Endothelial cell of umbilical vein (primary cell): ENCODE data around the gene THSD4.

ENCODE experiments used
- EZH2 ChIP-seq: IDR thresholded peaks from 2 replicates; pipeline ENCODE4 v1.6.1; 2012; ENCODE audit warnings: borderline replicate concordance, low read depth, mild to moderate bottlenecking, moderate library complexity, low read length, inconsistent platforms; ENCODE audit not compliant: severe bottlenecking
- JUN ChIP-seq: IDR thresholded peaks from 2 replicates; pipeline ENCODE4 v1.6.1; 2011; ENCODE audit warnings: borderline replicate concordance, low read depth; ENCODE audit not compliant: insufficient read length, insufficient read depth
- MYC ChIP-seq: IDR thresholded peaks from one replicate; pipeline ENCODE4 v1.6.1; 2011; ENCODE audit warnings: mild to moderate bottlenecking, low read depth, low read length
- POLR2A ChIP-seq: IDR thresholded peaks from 2 replicates; pipeline ENCODE4 v1.6.1; 2012; ENCODE audit warnings: low read depth, mild to moderate bottlenecking, control low read depth, low read length
- POLR2AphosphoS5 ChIP-seq: IDR thresholded peaks from 2 replicates; pipeline ENCODE4 v1.6.1; 2012; ENCODE audit warnings: low read depth, mild to moderate bottlenecking, control low read depth, low read length, moderate library complexity; ENCODE audit not compliant: insufficient read depth
- TF ChIP-seq, protein P1 (sequence below), 2 donors: IDR thresholded peaks; 1 replicate in 1 of 2; 2 replicates in 1 of 2; pipeline ENCODE4 v1.5.1; 2011; ENCODE audit warnings: low read length in 2 of 2, mild to moderate bottlenecking in 2 of 2, moderate library complexity in 2 of 2, control low read depth in 1 of 2, inconsistent platforms in 1 of 2, low read depth in 1 of 2; ENCODE audit not compliant: insufficient read depth in 1 of 2; ENCODE audit errors: extremely low read depth in 1 of 2
- TF ChIP-seq, protein P2 (sequence below): IDR thresholded peaks from 2 replicates; pipeline ENCODE4 v1.6.1; 2011; ENCODE audit not compliant: insufficient read depth, insufficient read length

DNA sequence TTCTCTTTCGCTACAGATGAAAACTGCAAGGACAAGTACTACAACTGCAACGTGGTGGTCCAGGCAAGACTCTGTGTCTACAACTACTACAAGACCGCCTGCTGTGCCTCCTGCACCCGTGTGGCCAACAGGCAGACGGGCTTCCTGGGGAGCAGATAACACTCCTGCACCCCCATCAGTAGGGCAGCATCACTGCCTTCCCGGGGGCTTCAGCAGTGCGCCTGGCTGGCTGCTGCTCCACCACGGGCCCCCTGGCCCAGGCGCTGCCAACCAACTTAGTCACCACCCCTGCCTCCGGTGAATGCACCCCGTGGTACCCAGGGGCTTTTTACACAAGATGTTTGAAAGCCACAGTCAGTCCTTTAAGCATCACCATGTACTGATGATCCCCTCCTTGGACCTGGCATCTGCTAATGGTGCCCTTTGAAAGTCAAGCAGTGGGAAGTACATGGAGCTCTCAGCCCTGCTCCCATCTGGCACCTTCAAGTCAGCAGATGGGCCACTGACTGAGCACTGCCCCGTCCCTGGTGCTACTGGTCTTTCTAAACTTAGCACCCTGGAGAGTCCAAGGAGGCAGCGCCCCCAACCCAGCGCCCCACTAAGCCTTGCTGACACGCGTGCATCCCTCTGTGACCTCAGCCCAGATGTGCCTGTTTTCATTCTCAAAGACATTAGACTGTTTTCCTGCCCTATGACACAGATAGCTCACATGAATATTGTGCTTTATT lies 662.1 kb downstream of the THSD4 start:
- TF ChIP-seq, protein P1, sequence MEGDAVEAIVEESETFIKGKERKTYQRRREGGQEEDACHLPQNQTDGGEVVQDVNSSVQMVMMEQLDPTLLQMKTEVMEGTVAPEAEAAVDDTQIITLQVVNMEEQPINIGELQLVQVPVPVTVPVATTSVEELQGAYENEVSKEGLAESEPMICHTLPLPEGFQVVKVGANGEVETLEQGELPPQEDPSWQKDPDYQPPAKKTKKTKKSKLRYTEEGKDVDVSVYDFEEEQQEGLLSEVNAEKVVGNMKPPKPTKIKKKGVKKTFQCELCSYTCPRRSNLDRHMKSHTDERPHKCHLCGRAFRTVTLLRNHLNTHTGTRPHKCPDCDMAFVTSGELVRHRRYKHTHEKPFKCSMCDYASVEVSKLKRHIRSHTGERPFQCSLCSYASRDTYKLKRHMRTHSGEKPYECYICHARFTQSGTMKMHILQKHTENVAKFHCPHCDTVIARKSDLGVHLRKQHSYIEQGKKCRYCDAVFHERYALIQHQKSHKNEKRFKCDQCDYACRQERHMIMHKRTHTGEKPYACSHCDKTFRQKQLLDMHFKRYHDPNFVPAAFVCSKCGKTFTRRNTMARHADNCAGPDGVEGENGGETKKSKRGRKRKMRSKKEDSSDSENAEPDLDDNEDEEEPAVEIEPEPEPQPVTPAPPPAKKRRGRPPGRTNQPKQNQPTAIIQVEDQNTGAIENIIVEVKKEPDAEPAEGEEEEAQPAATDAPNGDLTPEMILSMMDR (IDR thresholded peaks at IDR 0.05; ENCODE audit: extremely low read depth in 1 of 2, insufficient read depth in 1 of 2, low read depth in 1 of 2, low read length in 2 of 2) = no peak
- TF ChIP-seq POLR2A (no peak), EZH2 (no peak), POLR2AphosphoS5 (no peak), MYC (no peak), JUN (no peak)
- TF ChIP-seq, protein P2, sequence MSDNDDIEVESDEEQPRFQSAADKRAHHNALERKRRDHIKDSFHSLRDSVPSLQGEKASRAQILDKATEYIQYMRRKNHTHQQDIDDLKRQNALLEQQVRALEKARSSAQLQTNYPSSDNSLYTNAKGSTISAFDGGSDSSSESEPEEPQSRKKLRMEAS = no peak
